Inflammatory macrophage (primary cell): ENCODE results near the gene ACOX3.
"Not testable (repeated sequence)": the region's sequence is repeated elsewhere in the genome, so short reads cannot be mapped to it uniquely, and the experiment has no call there.

ENCODE experiments used
- DNase-seq, 2 donors: peaks; one replicate each; pipeline ENCODE4 v3.0.0-alpha.2; 2020 to 2022
- total RNA-seq, 18 experiments: gene quantifications; one replicate each; lab custom pipeline; 2026; ENCODE audit warnings: mixed read lengths in 6 of 18, inconsistent platforms in 2 of 18; lab: John Stamatoyannopoulos, UW

The ACOX3 gene
- 20.5 to 44.4 (median 29.4) reads per million in 18 experiments for total RNA-seq

DNA sequence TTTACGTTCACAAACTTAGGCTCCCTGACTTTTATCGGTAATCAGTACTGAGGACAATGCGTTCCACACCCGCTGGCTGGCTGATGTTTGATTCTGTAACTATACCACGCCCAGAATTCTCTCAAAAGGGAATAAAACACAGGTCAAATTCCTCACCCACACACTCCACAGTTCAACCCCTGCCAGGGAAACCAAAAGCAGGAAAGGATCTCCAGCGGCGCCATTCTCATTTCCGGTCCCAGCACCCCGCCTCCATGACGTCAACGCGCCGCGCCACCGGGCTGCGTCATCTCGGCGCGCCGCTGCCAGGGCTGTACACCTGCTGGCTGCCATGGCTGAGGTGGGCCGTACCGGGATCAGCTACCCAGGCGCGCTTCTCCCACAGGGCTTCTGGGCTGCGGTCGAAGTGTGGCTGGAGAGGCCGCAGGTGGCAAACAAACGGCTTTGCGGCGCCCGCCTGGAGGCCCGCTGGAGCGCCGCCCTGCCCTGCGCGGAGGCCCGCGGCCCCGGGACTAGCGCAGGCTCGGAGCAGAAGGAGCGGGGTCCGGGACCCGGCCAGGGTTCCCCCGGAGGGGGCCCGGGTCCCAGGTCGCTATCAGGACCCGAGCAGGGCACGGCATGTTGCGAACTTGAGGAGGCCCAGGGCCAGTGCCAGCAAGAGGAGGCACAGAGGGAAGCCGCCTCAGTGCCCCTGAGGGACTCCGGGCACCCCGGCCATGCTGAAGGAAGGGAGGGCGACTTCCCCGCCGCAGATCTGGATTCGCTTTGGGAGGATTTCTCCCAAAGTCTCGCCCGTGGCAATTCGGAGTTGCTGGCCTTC lies at the start of gene ACOX3, which contains the start of gene TRMT44:
ACOX3 (minus strand) TSS at position 232 of the 820 bp plus-strand sequence. CDS start 24,202 bp downstream, outside the sequence.
TRMT44 (plus strand) TSS at position 286 of the 820 bp plus-strand sequence; CDS start at position 332, 46 bp downstream.
- DNase-seq, result peak; percentile 93 to 96

- no peak for DNase-seq
These were observed 48.4 kb upstream of the ACOX3 start for GRCh38 chr4:8488791-8489369.

GRCh38 chr4:8486643-8487042 lies 46.1 kb upstream of the ACOX3 start:
- DNase-seq, result not testable (repeated sequence)

- DNase-seq, result no peak
These were observed 39.7 kb upstream of the ACOX3 start for GRCh38 chr4:8480221-8480620.

DNA sequence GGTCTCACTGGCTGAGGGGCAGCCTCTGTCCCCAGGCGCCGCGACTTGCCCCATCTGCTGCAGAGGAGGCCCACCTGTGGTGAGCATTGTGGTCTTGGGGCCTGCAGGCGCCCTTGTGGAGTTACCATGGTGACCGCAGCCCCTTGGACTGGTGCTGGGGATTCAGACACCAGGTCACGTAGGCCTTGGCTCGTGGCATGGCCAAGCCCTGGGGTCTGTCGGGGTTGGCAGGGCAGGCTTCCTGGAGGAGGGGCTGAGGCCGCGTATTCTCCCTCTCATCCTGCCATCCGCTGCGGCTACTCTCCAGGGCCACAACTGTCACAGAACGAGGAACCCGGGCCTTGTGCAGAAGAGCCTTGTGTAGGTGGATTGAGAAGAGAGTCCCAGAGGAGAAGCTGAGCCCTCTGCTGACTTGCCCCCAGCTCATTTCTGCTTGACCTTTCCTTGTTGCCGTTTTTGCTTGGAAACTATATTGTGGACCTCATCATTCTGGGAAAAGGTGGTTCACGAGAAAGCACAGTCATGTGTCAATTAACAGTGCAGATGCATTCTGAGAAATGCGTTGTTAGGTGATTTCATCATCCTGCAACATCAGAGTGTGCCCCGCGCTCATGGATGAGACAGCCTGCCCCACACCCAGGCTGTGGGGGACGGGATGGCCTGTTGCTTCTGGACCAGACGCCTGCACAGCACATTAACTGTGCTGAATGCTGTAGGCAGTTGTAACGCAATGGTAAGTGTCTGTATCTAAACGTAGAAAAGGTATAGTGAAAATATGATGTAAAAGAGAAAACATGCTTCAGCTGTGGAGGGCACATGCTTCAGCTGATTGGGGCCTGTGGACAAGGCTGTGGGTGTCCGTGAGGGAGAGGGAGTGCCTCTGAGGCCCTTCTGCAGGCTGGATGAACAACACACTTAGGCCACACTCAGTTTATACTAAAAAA lies 38.5 kb upstream of the ACOX3 start:
- no peak for DNase-seq

GRCh38 chr4:8478371-8478770 lies 37.8 kb upstream of the ACOX3 start:
- no peak for DNase-seq

- no peak for DNase-seq
These were observed 37.2 kb upstream of the ACOX3 start for GRCh38 chr4:8477676-8478075.

GRCh38 chr4:8477095-8477635 lies 36.6 kb upstream of the ACOX3 start:
- DNase-seq, result no peak

- DNase-seq, result no peak
These were observed 35.4 kb upstream of the ACOX3 start for GRCh38 chr4:8475751-8476575.

DNA sequence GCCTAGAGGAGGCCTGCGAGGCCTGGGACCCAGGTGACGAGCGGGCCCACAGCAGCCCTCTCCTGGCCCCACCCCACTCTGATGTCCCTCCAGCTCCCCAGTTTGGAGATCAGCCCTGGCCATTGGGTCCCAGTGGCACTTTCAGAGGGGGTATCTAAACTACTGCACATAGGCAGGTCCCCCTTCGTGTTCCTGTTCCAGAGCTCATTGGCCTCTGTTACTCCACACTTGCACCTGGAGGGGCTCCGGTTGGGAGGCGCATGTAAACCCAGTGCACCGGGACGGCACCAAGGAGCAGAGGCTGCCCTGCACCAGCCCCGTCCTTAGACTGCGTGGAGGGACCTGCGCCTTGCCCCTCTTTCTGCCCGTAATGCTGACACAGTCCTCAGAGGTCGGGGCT lies 34.3 kb upstream of the ACOX3 start:
- no peak for DNase-seq

- no peak for DNase-seq
These were observed 33.5 kb upstream of the ACOX3 start for GRCh38 chr4:8473920-8474590.

GRCh38 chr4:8473198-8473919 lies 32.8 kb upstream of the ACOX3 start:
- no peak for DNase-seq

DNA sequence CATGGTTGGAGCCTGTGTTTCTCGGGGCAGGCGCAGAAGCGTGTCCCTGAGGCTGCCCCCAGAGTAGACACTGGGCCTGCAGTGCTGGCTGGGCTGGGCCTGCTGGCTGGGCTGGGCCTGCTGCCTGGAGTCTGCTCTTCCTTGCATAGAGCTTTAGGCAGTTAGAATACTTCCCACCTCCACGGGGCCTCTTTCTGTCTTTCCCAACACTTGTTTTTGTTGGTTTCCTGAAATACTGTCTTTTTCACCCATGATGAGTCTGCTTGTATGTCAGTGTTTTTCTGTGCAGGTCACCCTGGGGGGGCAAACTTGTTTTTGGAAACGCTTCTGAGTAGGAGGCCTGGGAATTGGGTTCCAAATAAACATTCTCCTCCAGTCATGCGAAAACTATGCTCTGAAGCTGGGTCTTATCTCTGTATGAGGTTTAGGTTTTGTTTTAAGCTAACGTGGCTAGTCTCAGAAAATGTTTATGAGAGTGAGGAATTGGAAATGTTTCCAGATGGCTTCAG lies 32.2 kb upstream of the ACOX3 start:
- DNase-seq, result no peak

- DNase-seq, result no peak
These were observed 31.7 kb upstream of the ACOX3 start for GRCh38 chr4:8472158-8472688.

DNA sequence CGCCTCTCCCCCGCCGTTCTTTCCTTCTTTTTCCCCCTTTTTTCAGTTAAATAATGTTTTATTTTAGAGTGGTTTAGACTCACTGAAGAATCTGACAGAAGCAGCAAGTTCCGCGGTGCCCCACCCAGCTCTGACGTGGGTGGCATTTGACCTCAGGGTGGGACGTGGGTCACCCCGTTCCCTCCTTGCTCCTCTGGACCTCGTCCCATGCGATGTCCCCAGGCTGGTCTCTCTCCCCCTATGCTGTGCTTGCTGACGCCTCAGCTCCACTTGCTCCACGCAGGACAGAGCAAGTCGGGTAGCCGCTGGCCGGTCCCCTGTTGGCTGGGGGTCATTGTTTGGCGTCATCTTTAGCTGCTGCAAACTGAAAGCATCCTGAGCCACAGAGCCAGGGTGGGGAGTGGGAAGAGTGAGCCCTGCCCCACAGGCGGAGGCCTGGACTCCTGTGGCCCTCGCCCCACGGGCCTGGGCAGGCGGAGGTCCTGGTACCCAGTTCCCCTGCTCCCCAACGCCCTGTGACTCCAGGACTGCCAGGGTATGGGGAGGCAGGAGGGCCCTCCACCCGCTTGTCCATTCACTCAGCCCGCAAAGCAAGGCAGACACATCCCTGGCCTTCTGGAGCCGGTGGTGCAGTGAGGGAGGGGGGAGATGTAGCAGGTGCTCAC lies 30.8 kb upstream of the ACOX3 start:
- no peak for DNase-seq

- no peak for DNase-seq
These were observed 30.0 kb upstream of the ACOX3 start for GRCh38 chr4:8470451-8471024.

- no peak for DNase-seq
These were observed 29.0 kb upstream of the ACOX3 start for GRCh38 chr4:8469550-8469949.

DNA sequence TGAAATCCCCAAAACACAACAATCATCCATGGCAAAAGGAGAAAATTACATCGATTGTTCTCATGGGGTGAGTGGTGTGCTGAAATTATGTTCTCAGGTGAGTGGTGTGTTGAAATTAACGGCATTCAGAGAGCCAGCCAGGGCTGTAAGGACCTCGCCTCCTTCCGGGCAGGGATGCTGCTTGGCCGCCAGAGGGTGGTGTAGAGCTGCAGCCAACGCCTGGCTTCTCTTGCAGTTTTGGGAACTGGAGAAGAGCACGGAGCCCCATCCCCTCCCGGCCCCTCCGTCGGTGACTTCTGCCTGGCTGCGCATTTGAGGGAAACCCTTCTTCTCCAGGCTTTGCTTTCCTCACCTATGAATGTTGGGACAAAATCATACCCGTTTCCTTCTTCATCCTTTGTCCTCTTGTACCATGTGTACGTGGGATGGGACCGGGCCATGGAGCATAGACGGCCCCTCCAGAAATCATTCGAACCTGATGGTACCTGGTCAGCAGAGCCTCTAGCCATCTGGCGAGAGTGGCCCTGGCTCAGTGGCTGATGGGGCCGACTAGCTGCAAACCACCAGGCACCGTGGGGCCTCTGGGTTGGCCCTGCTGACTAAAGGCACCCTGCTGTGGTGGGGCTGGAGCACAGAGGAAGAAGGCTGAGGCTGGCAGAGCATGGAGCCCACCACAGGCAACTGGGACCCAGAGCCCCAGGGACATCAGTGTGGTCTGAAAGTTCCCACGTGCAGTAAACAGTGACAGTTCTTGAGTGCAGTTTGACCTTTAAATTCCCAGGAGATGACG lies 28.4 kb upstream of the ACOX3 start:
- DNase-seq, result peak; percentile 39 to 59
